Measurements from ENCODE around the gene TNFRSF14. TPM values are rescaled to one million over a fixed set of nuclear protein-coding genes. Genes with fewer than 3 reads are reported as not detected.
A peak's percentile ranks its signal among the peaks of the same experiment; 100 is the strongest.

Gene TNFRSF14
- total RNA-seq, 2 experiments from 2014 or later = 15.7 to 18.5 TPM

DNA sequence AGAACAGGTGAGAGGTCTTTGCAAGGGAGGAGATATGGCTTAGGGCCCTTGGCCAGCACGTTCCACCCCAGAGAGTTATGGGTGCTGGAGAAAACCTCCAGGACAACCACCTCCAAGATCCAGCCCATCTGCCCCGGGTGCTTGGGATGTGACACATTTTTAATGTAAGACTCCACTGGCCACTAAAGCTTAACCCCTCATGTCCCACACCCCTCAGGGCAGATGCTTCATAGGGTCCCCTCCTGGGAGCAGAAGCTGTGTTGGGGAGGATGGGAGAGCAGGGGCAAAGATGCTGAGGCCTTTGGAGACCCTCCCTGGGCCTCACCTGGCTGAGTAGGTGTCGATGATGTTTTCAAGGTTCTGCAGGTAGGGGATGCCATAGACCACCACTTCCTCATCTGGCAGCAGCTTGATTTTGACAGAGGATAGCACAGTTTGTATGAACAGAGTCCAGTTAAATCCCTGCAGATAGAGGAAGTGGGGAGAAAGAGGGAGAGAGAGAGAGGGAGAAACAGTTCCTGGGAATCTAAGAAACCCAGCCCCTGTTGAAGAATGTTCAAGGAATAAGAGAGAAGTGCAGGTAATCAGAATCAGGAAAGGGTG, 42.3 kb downstream of the TNFRSF14 start:
- TF ChIP-seq, protein P1, sequence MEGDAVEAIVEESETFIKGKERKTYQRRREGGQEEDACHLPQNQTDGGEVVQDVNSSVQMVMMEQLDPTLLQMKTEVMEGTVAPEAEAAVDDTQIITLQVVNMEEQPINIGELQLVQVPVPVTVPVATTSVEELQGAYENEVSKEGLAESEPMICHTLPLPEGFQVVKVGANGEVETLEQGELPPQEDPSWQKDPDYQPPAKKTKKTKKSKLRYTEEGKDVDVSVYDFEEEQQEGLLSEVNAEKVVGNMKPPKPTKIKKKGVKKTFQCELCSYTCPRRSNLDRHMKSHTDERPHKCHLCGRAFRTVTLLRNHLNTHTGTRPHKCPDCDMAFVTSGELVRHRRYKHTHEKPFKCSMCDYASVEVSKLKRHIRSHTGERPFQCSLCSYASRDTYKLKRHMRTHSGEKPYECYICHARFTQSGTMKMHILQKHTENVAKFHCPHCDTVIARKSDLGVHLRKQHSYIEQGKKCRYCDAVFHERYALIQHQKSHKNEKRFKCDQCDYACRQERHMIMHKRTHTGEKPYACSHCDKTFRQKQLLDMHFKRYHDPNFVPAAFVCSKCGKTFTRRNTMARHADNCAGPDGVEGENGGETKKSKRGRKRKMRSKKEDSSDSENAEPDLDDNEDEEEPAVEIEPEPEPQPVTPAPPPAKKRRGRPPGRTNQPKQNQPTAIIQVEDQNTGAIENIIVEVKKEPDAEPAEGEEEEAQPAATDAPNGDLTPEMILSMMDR (conservative IDR thresholded peaks at IDR 0.05; ENCODE audit: low read length) = peak; percentile 45
- TF ChIP-seq EZH2phosphoT487 (IDR thresholded peaks at IDR 0.05; ENCODE audit: borderline replicate concordance, low read depth, low read length) = no peak
- CTCF ChIA-PET (ENCODE audit: unreplicated experiment) = no interaction called here
- Histone ChIP-seq H3K36me3 (ENCODE audit: insufficient read depth, low read length) (no peaks in the 10 kb centered on the region), H3K9me2 (ENCODE audit: insufficient read depth, low read length) (no peaks in the 10 kb centered on the region), H3K9me3 (ENCODE audit: low read length) (no peaks in the 10 kb centered on the region), H3K4me2 (ENCODE audit: low read length) (no peak overlapping the region), H3K4me3 (ENCODE audit: low read depth, low read length, poor library complexity, severe bottlenecking) (no peak overlapping the region), H2AFZ (ENCODE audit: low read length) (no peak overlapping the region), H3K79me2 (ENCODE audit: insufficient read depth, low read depth, low read length) (no peaks in the 10 kb centered on the region), H3K4me1 (ENCODE audit: insufficient read depth, low read length, poor library complexity, severe bottlenecking) (peaks cover 5% of the 10 kb centered on the region), H3K27ac (ENCODE audit: low read depth, low read length, poor library complexity, severe bottlenecking) (no peak overlapping the region), H4K20me1 (ENCODE audit: insufficient read depth, low read length) (no peaks in the 10 kb centered on the region)
- intact Hi-C loops (cut with micrococcal nuclease; ENCODE audit: unreplicated experiment) = no loop called here
- POLR2A ChIA-PET = no interaction called here
- DNase-seq (ENCODE audit: low spot score) = no peak
- BruUV-seq (replicated peaks) = no TSS peak

- H3K36me3 ChIP-seq (ENCODE audit: insufficient read depth, low read length) = no peaks in the 10 kb centered on the region
- ChIA-PET CTCF (ENCODE audit: unreplicated experiment) (no interaction called here), POLR2A (no interaction called here)
- no peak overlapping the region for H3K4me2 ChIP-seq (ENCODE audit: low read length)
- no peak overlapping the region for H3K4me3 ChIP-seq (ENCODE audit: low read depth, low read length, poor library complexity, severe bottlenecking)
- H3K9me3 ChIP-seq (ENCODE audit: low read length) = no peaks in the 10 kb centered on the region
- H3K27ac ChIP-seq (ENCODE audit: low read depth, low read length, poor library complexity, severe bottlenecking) = no peak overlapping the region
- no peak overlapping the region for H2AFZ ChIP-seq (ENCODE audit: low read length)
- no peaks in the 10 kb centered on the region for H4K20me1 ChIP-seq (ENCODE audit: insufficient read depth, low read length)
- intact Hi-C loops (cut with micrococcal nuclease; ENCODE audit: unreplicated experiment) = no loop called here
- H3K4me1 ChIP-seq (ENCODE audit: insufficient read depth, low read length, poor library complexity, severe bottlenecking) = peaks cover 3% of the 10 kb centered on the region
- TF ChIP-seq, protein P1 (conservative IDR thresholded peaks at IDR 0.05; ENCODE audit: low read length) = no peak
- no peak for TF ChIP-seq EZH2phosphoT487 (IDR thresholded peaks at IDR 0.05; ENCODE audit: borderline replicate concordance, low read depth, low read length)
- H3K9me2 ChIP-seq (ENCODE audit: insufficient read depth, low read length) = no peaks in the 10 kb centered on the region
- DNase-seq (ENCODE audit: low spot score) = no peak
- no TSS peak for BruUV-seq (replicated peaks)
- H3K79me2 ChIP-seq (ENCODE audit: insufficient read depth, low read depth, low read length) = no peaks in the 10 kb centered on the region
Observed at GRCh38 chr1:2601721-2602303, 45.6 kb downstream of the TNFRSF14 start.

DNA sequence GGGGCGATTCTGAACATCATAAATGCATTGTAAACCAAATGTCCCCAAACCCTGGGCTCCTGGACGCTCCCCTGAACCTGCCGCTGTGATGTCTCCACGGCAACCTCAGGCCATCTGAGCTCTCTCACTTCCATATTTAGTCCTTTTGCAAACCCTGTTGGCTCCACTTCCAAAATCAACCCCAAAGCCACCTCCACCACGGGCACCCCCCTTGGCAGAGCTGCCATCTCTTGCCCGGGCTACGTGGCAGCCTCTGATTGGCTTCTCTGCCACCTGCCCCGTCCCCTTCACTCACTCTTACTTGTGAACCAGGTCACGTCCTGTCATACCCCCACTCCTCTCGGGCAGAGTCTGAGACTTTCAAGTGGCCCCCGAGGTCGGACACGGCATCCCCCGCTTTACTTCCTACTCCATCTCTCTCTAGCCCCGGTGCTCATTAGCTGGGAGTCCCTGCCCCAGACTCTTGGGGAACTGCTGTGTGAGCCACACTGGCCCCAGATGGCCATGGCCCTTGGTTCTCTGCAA, 46.2 kb downstream of the TNFRSF14 start:
- no peak for TF ChIP-seq EZH2phosphoT487 (IDR thresholded peaks at IDR 0.05; ENCODE audit: borderline replicate concordance, low read depth, low read length)
- TF ChIP-seq, protein P1 (conservative IDR thresholded peaks at IDR 0.05; ENCODE audit: low read length) = no peak
- Histone ChIP-seq H3K27ac (ENCODE audit: low read depth, low read length, poor library complexity, severe bottlenecking) (no peak overlapping the region), H3K36me3 (ENCODE audit: insufficient read depth, low read length) (no peaks in the 10 kb centered on the region), H3K4me1 (ENCODE audit: insufficient read depth, low read length, poor library complexity, severe bottlenecking) (no peaks in the 10 kb centered on the region), H3K4me3 (ENCODE audit: low read depth, low read length, poor library complexity, severe bottlenecking) (no peak overlapping the region), H2AFZ (ENCODE audit: low read length) (no peak overlapping the region), H3K9me3 (ENCODE audit: low read length) (no peaks in the 10 kb centered on the region), H3K9me2 (ENCODE audit: insufficient read depth, low read length) (no peaks in the 10 kb centered on the region), H4K20me1 (ENCODE audit: insufficient read depth, low read length) (no peaks in the 10 kb centered on the region), H3K4me2 (ENCODE audit: low read length) (no peak overlapping the region), H3K79me2 (ENCODE audit: insufficient read depth, low read depth, low read length) (no peaks in the 10 kb centered on the region)
- no peak for DNase-seq (ENCODE audit: low spot score)
- ChIA-PET CTCF (ENCODE audit: unreplicated experiment) (no interaction called here), POLR2A (no interaction called here)
- BruUV-seq (replicated peaks) = no TSS peak
- intact Hi-C loops (cut with micrococcal nuclease; ENCODE audit: unreplicated experiment) = no loop called here
